ENCODE measurements around the gene BIRC2.
A peak's percentile ranks its signal among the peaks of the same experiment; 100 is the strongest.
"Not testable (repeated sequence)": the region's sequence is repeated elsewhere in the genome, so short reads cannot be mapped to it uniquely, and the experiment has no call there.

The BIRC2 gene

GRCh38 chr11:102346748-102347461 is at the start of gene BIRC2:
Gene BIRC2 (plus strand): TSS chr11:102347214. CDS start chr11:102349855, 2,641 bp downstream.
- peak; percentile 96 for DNase-seq

DNA sequence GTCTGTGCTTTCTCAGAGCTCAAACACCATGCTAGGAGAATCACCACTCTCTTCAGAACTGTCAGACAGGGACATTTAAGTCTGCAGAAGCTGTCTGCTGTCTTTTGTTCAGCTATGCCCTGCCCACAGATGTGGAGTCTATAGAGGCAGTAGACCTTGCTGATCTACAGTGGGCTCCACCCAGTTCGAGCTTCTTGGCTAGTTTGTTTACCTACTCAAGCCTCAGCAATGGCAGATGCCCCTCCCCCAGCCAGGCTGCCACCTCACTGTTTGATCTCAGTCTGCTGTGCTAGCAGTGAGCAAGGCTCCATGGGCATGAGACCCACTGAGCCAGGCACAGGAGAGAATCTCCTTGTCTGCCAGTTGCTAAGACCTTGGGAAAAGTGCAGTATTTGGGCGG is 46.2 kb upstream of the BIRC2 start:
- not testable (repeated sequence) for DNase-seq

- peak; percentile 17 for DNase-seq
Measured at GRCh38 chr11:102302241-102302640, 44.8 kb upstream of the BIRC2 start.

DNA sequence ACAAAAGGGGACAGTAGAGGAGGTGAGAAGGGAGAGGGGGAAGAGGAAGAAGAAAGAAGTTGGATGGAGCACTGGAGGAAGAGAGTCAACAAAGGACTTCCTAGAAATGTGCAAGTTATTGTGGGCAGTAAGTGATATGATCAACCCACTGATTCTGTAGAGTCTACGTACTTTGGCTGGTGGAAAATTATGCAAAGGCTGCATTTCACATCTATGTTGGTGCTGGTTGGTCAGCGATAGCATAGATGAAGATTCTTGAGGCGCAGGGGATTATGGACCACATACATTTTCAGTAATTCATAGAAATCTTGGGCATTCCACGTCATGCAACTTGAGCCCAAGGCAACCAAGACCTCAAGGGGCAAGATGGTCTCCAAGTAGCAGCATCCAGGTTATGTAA is 42.3 kb upstream of the BIRC2 start:
- DNase-seq = no peak

DNA sequence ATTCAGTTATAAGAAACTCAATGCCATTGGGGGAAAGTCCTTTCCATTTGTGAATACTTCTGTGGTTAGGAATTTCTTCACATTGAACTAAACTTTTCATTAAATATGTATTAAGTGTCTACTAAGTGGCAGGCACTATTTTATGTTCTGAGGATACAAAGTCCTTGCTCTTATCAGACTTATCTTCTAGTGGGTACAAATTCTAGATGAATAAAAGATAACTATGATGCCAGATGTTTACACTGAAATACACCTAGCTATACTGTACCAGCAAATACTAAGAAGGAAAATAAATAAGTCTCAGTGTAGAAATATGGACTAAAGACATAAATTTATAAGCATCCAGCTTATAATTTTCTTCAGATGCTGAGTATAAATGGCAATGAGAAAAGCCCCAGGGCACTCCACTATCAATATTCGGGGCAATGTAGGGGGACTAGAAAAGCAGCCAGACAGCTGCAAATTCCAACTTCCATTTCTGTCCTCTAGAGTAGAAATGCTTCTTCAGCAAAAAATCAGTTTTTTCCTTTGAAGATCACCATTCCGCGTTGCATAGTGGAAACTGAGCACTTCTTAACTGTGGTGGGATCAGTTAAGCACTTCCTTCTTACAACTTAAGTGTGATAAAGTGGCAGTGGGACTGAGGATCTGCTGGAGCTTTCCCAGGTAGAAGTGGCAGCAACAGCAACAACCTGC is 41.5 kb upstream of the BIRC2 start:
- no peak for DNase-seq

GRCh38 chr11:102306048-102306597 is 40.9 kb upstream of the BIRC2 start:
- DNase-seq = no peak

- DNase-seq = peak; percentile 10
Measured at GRCh38 chr11:102306817-102307726, 39.9 kb upstream of the BIRC2 start.

DNA sequence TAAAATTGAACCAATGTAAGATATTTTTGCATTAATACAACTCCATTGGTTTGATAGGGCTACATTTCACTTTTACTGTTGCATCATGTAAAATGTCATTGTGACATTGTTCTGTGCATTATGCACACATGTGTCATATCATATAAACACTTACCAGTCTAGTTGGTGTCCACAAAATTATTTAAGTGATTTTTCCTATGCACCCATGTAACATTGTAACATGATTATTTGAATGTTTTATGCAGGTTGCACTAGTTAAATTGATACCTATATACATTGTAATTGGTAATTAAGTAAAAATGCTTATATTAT is 39.3 kb upstream of the BIRC2 start:
- DNase-seq = no peak

DNA sequence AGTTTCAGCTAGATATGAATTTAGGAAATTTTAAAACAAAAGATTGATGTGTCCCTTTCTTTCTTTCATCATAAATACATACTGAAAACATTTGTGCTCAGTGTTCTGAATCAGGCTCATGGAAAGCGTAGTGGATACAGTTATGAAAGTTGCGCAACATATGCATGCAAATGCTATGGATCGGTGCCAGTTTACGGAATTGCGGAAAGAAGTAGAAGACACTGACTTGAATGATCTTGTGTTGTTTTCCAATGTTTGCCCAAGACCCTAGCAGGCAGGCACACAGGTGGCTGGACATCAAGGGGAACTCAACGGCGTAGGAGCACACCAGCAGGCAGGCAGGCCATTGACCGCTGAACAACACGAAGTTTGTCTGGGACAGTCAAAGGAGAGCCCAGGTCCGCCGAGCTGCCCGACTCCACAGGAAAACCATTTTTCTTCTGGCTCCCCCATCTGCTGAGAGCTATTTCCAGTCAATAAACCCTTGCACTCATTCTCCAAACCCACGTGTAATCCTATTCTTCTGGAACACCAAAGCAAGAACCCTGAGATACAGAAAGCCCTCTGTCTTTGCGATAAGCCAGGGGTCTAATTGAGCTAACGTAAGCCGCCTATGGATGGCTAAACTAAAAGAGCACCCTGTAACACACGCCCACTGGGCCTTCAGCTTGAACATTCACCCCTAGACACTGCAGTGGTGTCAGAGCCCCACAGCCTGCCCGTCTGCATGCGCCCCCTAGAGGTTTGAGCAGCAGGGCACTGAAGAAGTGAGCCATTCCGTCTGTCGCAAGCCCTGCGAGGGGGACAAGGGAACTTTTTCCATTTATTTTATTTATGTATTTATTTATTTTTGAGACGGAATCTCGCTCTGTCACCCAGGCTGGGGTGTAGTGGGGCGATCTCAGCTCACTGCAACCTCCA is 37.1 kb upstream of the BIRC2 start:
- DNase-seq = no peak

DNA sequence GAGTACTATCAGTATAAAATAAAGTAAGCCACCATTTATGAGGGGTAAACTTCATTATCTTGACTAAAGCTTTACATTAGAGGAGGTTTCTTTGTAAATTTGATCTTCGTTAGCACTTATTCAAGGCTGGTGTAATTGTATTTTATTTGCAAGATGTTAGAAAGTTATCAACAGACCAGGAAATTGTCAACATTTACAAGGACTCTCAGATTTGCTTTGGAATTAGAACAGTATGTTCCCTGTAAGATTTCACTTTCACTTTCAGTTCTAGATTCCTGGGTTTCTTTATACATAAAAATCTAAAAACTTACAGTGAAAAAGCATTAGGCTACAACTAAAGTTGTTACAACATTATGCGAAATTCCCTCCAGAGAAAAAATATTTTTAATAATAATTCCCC is 34.3 kb upstream of the BIRC2 start:
- no peak for DNase-seq

DNA sequence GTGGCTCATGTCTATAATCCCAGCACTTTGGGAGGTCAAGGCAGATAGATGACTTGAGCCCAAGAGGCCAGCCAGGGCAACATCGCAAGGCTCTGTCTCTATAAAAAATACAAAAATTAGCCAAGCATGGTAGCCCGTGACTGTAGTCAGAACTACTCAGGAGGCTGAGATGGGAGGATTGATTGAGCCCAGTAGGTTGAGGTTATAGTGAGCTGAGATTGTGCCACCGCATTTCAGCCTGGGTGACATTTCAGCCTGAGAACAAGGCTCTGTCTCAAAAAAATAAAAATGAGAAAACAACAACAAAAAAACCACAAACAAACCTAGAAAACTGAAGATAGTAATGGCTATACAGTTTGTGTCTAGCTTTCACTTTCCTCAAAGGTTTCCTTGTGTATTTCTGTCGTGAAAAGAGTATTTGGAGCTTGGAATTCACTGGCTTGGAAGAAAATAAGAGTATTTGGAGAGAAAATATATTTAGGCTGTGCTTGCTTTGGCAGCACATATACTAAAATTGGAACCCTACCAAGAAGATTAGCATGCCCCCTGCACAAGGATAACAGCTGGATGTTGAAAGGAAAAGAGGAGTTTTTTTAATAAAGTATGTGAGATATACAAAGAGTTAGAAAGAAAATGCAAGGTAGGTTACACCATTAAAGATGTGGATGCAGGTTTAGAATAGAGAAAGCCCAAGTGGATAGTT is 33.6 kb upstream of the BIRC2 start:
- DNase-seq = no peak

DNA sequence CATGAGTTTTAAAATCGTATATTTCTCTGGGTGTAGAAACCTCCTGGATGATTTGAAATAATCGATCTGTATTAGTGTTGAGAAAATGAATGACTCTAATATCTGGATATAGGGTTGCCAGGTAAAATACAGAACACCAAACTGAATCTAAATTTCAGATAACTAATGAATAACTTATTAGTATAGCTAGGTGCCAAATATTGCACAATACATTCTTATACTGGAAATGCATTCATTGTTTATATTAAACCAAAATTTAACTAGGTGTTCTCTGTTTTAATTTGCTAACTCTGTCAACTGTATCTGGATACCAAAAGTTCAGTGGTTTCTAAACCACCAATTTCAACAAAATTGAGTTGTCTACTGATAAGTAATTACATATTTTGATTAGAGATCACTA is 32.2 kb upstream of the BIRC2 start:
- DNase-seq = no peak

- no peak for DNase-seq
Measured at GRCh38 chr11:102316346-102316904, 30.6 kb upstream of the BIRC2 start.

DNA sequence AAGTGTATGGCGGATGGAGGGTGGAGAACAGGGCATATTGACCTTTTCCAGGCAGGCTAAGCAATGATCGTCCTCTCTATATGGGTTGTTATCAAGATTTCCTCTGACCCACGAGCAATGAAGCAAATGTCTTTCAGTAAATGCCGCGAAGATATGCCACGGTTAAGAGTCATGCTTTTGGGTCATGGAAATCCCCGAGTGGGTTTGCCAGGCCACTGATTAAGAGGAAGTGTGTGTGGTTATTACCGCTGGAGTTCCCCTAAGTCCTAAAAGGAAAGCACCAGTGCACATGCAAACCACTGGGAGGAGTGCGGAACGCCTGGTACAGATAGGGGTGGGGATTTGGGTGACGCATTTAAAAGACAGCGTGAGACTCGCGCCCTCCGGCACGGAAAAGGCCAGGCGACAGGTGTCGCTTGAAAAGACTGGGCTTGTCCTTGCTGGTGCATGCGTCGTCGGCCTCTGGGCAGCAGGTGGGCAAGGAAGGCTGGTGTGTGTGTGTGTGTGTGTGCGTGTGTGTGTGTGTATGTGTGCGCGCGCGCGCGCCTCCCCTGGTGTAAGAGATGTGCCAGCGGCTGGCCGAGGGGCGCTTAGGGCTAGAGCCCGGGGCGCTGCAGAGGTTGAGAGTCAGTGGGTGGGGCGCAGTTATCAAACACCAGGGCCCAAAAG is 29.8 kb upstream of the BIRC2 start, which contains the start of gene BIRC3:
TSS of gene BIRC3 (plus strand) at position 386 of the 669 bp plus-strand sequence. CDS start 7,026 bp downstream, outside the sequence.
- DNase-seq = peak; percentile 95

DNA sequence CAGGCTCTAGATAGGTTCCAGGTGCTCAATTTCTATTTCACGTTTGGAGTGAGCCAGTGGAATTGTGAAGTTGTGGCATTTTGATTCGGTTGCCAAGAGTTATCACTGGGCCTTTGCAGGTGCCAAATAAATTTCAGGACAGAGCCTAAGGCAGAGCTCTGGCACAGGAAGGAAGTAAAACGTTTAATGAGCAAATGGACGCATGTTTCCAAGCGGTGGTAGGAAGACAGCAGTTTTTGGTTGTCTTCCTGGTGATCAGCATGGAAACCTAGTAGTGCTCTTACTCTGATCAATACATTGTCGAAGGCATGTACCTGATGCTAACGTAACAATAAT is 29.3 kb upstream of the BIRC2 start:
- no peak for DNase-seq

GRCh38 chr11:102318469-102318868 is 28.5 kb upstream of the BIRC2 start:
- DNase-seq = peak; percentile 30

- DNase-seq = no peak
Measured at GRCh38 chr11:102319544-102319943, 27.5 kb upstream of the BIRC2 start.

- no peak for DNase-seq
Measured at GRCh38 chr11:102320188-102320587, 26.8 kb upstream of the BIRC2 start.

- DNase-seq = no peak
Measured at GRCh38 chr11:102320679-102321078, 26.3 kb upstream of the BIRC2 start.

DNA sequence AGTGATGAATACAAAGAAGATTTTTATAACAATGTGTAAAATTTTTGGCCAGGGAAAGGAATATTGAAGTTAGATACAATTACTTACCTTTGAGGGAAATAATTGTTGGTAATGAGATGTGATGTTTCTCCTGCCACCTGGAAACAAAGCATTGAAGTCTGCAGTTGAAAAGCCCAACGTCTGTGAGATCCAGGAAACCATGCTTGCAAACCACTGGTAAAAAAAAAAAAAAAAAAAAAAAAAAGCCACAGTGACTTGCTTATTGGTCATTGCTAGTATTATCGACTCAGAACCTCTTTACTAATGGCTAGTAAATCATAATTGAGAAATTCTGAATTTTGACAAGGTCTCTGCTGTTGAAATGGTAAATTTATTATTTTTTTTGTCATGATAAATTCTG is 24.5 kb upstream of the BIRC2 start:
- DNase-seq = no peak

All from RPMI8226 (cell line).